HCT116 (cell line): ENCODE measurements around the gene DLST.

Source experiments
- POLR2A ChIP-seq: IDR thresholded peaks from 2 replicates; pipeline ENCODE4 v1.7.0; 2011; ENCODE audit warnings: borderline replicate concordance; ENCODE audit not compliant: insufficient read depth, insufficient read length; ENCODE audit errors: extremely low read depth
- POLR2AphosphoS5 ChIP-seq: IDR thresholded peaks from 2 replicates; pipeline ENCODE4 v1.6.1; 2011; ENCODE audit warnings: mild to moderate bottlenecking, low read depth, low read length, moderate library complexity
- SIN3A ChIP-seq: IDR thresholded peaks from 2 replicates; pipeline ENCODE4 v1.6.1; 2012; ENCODE audit warnings: low read depth
- SRF ChIP-seq: IDR thresholded peaks from 2 replicates; pipeline ENCODE4 v1.6.1; 2012; ENCODE audit warnings: low read depth
- YY1 ChIP-seq: IDR thresholded peaks from 2 replicates; pipeline ENCODE4 v1.6.1; 2011; ENCODE audit warnings: low read length, low read depth, moderate library complexity, mild to moderate bottlenecking; ENCODE audit not compliant: insufficient replicate concordance; ENCODE audit errors: extremely low read depth
- TF ChIP-seq, protein P1 (sequence below), 3 experiments: fragments of 200-600 bp in 1 of 3; sonication (generic) in 1 of 3; IDR thresholded peaks in 2 of 3; conservative IDR thresholded peaks in 1 of 3; 2 replicates each; pipeline ENCODE4 v1.5.1; 2012 to 2017; ENCODE audit warnings: low read depth in 2 of 3, low read length in 2 of 3, antibody characterized with exemption in 1 of 3, borderline replicate concordance in 1 of 3, control low read depth in 1 of 3, mild to moderate bottlenecking in 1 of 3, mixed read lengths in 1 of 3, mixed run types in 1 of 3, moderate library complexity in 1 of 3; ENCODE audit not compliant: insufficient read depth in 1 of 3

DNA sequence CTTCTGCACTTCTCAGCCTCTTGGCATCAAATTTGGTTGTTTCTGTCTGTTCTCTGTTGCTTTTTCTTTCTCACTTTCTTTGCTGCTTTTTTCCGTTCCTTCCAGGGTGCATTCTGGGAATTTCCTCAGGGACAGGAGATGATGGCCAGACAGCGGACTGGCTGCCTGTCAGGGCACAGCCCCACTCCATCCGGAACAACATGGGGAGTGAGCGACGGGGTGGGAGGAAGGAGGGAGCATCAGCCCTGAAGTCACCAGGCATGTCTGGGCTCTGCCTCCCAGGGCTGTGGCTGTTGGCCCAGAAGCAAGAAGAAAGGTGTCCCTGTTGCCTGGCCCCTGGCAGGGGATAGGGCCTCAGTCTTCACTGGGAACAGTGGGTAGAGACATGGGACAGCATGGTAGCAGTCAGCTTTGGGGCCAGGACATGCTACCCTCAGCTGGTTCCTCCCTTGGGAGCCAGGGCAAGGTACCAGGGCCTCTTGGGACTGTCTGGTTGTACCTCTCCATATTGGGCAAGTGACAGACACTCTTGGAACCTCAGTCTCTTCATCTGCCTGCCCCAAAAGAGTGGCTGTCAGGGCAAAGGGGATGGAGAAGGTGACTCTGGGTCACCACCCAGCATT is 65.1 kb downstream of the DLST start:
- TF ChIP-seq POLR2AphosphoS5, result no peak
- TF ChIP-seq, protein P1, sequence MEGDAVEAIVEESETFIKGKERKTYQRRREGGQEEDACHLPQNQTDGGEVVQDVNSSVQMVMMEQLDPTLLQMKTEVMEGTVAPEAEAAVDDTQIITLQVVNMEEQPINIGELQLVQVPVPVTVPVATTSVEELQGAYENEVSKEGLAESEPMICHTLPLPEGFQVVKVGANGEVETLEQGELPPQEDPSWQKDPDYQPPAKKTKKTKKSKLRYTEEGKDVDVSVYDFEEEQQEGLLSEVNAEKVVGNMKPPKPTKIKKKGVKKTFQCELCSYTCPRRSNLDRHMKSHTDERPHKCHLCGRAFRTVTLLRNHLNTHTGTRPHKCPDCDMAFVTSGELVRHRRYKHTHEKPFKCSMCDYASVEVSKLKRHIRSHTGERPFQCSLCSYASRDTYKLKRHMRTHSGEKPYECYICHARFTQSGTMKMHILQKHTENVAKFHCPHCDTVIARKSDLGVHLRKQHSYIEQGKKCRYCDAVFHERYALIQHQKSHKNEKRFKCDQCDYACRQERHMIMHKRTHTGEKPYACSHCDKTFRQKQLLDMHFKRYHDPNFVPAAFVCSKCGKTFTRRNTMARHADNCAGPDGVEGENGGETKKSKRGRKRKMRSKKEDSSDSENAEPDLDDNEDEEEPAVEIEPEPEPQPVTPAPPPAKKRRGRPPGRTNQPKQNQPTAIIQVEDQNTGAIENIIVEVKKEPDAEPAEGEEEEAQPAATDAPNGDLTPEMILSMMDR (IDR thresholded peaks at IDR 0.05 in 2 of 3, conservative IDR thresholded peaks at IDR 0.05 in 1 of 3; ENCODE audit: borderline replicate concordance in 1 of 3, insufficient read depth in 1 of 3, low read depth in 2 of 3, low read length in 2 of 3), result no peak
- TF ChIP-seq YY1, result no peak
- no peak for TF ChIP-seq SRF
- TF ChIP-seq SIN3A, result no peak
- no peak for TF ChIP-seq POLR2A
